ENCODE results near the gene ZNF652.

- TF ChIP-seq, protein P1, sequence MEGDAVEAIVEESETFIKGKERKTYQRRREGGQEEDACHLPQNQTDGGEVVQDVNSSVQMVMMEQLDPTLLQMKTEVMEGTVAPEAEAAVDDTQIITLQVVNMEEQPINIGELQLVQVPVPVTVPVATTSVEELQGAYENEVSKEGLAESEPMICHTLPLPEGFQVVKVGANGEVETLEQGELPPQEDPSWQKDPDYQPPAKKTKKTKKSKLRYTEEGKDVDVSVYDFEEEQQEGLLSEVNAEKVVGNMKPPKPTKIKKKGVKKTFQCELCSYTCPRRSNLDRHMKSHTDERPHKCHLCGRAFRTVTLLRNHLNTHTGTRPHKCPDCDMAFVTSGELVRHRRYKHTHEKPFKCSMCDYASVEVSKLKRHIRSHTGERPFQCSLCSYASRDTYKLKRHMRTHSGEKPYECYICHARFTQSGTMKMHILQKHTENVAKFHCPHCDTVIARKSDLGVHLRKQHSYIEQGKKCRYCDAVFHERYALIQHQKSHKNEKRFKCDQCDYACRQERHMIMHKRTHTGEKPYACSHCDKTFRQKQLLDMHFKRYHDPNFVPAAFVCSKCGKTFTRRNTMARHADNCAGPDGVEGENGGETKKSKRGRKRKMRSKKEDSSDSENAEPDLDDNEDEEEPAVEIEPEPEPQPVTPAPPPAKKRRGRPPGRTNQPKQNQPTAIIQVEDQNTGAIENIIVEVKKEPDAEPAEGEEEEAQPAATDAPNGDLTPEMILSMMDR (conservative IDR thresholded peaks at IDR 0.05 in 1 of 2, IDR thresholded peaks at IDR 0.05 in 1 of 2; ENCODE audit: low read depth in 1 of 2, low read length in 2 of 2), result no peak
- TF ChIP-seq EZH2 (IDR thresholded peaks at IDR 0.05; ENCODE audit: low read length, missing control alignments), result no peak
Measured at GRCh38 chr17:49370971-49371834, 9.2 kb upstream of the ZNF652 start.
